Lower lobe of right lung (tissue), 2 donors: Measurements from ENCODE around the gene ST6GALNAC2. TPM values are rescaled to one million over a fixed set of nuclear protein-coding genes. Genes with fewer than 3 reads are reported as not detected.

Experiments
- ATAC-seq, 2 donors: fragments of 200-7000 bp; cut with Tn5 transposase; one replicate each; pipeline ENCODE4 v1.9.1; 2020 to 2022; ENCODE audit warnings: mild to moderate bottlenecking in 2 of 2, moderate library complexity in 2 of 2
- DNase-seq: peaks from one replicate; pipeline ENCODE4 v3.0.0-alpha.2; 2020
- H3K27ac ChIP-seq: fragments of 200-600 bp; one replicate; pipeline ENCODE4 v1.8.0; 2022
- H3K27me3 ChIP-seq: fragments of 200-600 bp; one replicate; pipeline ENCODE4 v1.8.0; 2022; ENCODE audit warnings: low read depth
- H3K36me3 ChIP-seq: fragments of 200-600 bp; one replicate; pipeline ENCODE4 v1.8.0; 2022; ENCODE audit warnings: mild to moderate bottlenecking
- H3K4me1 ChIP-seq: fragments of 200-600 bp; one replicate; pipeline ENCODE4 v1.8.0; 2022
- H3K4me3 ChIP-seq: fragments of 200-600 bp; one replicate; pipeline ENCODE4 v1.8.0; 2022; ENCODE audit warnings: mild to moderate bottlenecking
- H3K9me3 ChIP-seq: fragments of 200-600 bp; one replicate; pipeline ENCODE4 v1.8.0; 2022
- CTCF ChIP-seq: fragments of 200-600 bp; IDR thresholded peaks from one replicate; pipeline ENCODE4 v1.8.0; 2022; ENCODE audit warnings: antibody characterized with exemption, mild to moderate bottlenecking
- intact Hi-C: fragments of 100-400 bp; cut with DNase I; formaldehyde crosslinking; loops from one replicate; pipeline ENCODE4 v1.11.0; 2022
- total RNA-seq: library from RNA; stranded (reverse); fragmentation: NEBNext Ultra II Directional; extraction: Animal tissue kit (Norgen Biotek cat#: 25700); gene quantifications from one replicate; pipeline ENCODE4 v1.2.1, GENCODE V29; 2021
- donor health status: DM: no; HTN: yes; CAD: no; lungs with severe emphysema.

The ST6GALNAC2 gene
- total RNA-seq, 1 donor from 2014 or later: 29.0 TPM

- no peak for ATAC-seq
- no peak overlapping the region for H3K4me3 ChIP-seq
- H3K36me3 ChIP-seq: no peaks in the 10 kb centered on the region
- H3K27ac ChIP-seq: no peak overlapping the region
- no peak for TF ChIP-seq CTCF
- no peak for DNase-seq
- no peaks in the 10 kb centered on the region for H3K27me3 ChIP-seq
- intact Hi-C loops: no loop called here
- H3K9me3 ChIP-seq: no peaks in the 10 kb centered on the region
- H3K4me1 ChIP-seq: no peaks in the 10 kb centered on the region
Measured at GRCh38 chr17:76577876-76578275, 7.8 kb downstream of the ST6GALNAC2 start.

- H3K4me1 ChIP-seq: no peaks in the 10 kb centered on the region
- no peaks in the 10 kb centered on the region for H3K36me3 ChIP-seq
- DNase-seq (no peak), ATAC-seq (no peak)
- H3K9me3 ChIP-seq: no peaks in the 10 kb centered on the region
- H3K27ac ChIP-seq: no peak overlapping the region
- H3K27me3 ChIP-seq: no peaks in the 10 kb centered on the region
- H3K4me3 ChIP-seq: no peak overlapping the region
- no peak for TF ChIP-seq CTCF
- intact Hi-C loops: no loop called here
Measured at GRCh38 chr17:76576189-76576588, 9.5 kb downstream of the ST6GALNAC2 start.

- intact Hi-C loops: no loop called here
- Histone ChIP-seq H3K27ac (no peak overlapping the region), H3K9me3 (no peaks in the 10 kb centered on the region), H3K4me3 (no peak overlapping the region), H3K27me3 (no peaks in the 10 kb centered on the region), H3K4me1 (no peaks in the 10 kb centered on the region), H3K36me3 (no peaks in the 10 kb centered on the region)
- no peak for TF ChIP-seq CTCF
- DNase-seq: no peak
- no peak for ATAC-seq
Measured at GRCh38 chr17:76575570-76575969, 10.1 kb downstream of the ST6GALNAC2 start.

- no peak for DNase-seq
Measured at GRCh38 chr17:76574166-76574565, 11.5 kb downstream of the ST6GALNAC2 start.

GRCh38 chr17:76573096-76573495 lies 12.6 kb downstream of the ST6GALNAC2 start:
- H3K4me1 ChIP-seq: no peaks in the 10 kb centered on the region
- no peak for TF ChIP-seq CTCF
- no peaks in the 10 kb centered on the region for H3K36me3 ChIP-seq
- H3K9me3 ChIP-seq: no peaks in the 10 kb centered on the region
- H3K27ac ChIP-seq: no peak overlapping the region
- ATAC-seq: no peak
- H3K27me3 ChIP-seq: no peaks in the 10 kb centered on the region
- H3K4me3 ChIP-seq: no peak overlapping the region
- no peak for DNase-seq
- intact Hi-C loops: no loop called here

More at GRCh38 chr17:76574166-76574565, 11.5 kb downstream of the ST6GALNAC2 start:
- no peak for TF ChIP-seq CTCF
- Histone ChIP-seq H3K9me3 (no peaks in the 10 kb centered on the region), H3K27ac (no peak overlapping the region), H3K27me3 (no peaks in the 10 kb centered on the region), H3K4me1 (no peaks in the 10 kb centered on the region), H3K4me3 (no peak overlapping the region), H3K36me3 (no peaks in the 10 kb centered on the region)
- no peak for ATAC-seq
- intact Hi-C loops: no loop called here
